Nephron progenitor cell (in vitro differentiated cells): Measurements from ENCODE around the gene FAM131C.
A peak's percentile ranks its signal among the peaks of the same experiment; 100 is the strongest.

ENCODE experiments used
- DNase-seq: peaks from one replicate; pipeline ENCODE4 v3.0.0; 2021
- H3K27ac Mint-ChIP-seq: 2 replicates; pipeline ENCODE4 v1.8.0; 2021; ENCODE audit warnings: mild to moderate bottlenecking, moderate library complexity, mixed read lengths
- H3K27me3 Mint-ChIP-seq: 2 replicates; pipeline ENCODE4 v1.8.0; 2021; ENCODE audit warnings: mild to moderate bottlenecking, low read depth, mixed read lengths; ENCODE audit not compliant: poor library complexity
- H3K36me3 Mint-ChIP-seq: 2 replicates; pipeline ENCODE4 v1.8.0; 2021; ENCODE audit warnings: low read depth, mixed read lengths
- H3K4me1 Mint-ChIP-seq: 2 replicates; pipeline ENCODE4 v1.8.0; 2021; ENCODE audit warnings: mixed read lengths
- H3K4me3 Mint-ChIP-seq: 2 replicates; pipeline ENCODE4 v1.8.0; 2021; ENCODE audit warnings: mild to moderate bottlenecking, moderate library complexity, mixed read lengths
- H3K9me3 Mint-ChIP-seq: 2 replicates; pipeline ENCODE4 v1.8.0; 2021; ENCODE audit warnings: mild to moderate bottlenecking, moderate library complexity, mixed read lengths
- CTCF ChIP-seq: fragments of 200-600 bp; sonication (generic); IDR thresholded peaks from 2 replicates; pipeline ENCODE4 v1.5.0; 2021; ENCODE audit warnings: antibody characterized with exemption

The FAM131C gene

GRCh38 chr1:16094453-16095158, 21.2 kb upstream of the FAM131C start:
- Mint-ChIP-seq H3K36me3 (no peaks in the 10 kb centered on the region), H3K27ac (peak overlapping the region; percentile 57), H3K4me1 (peaks cover 45% of the 10 kb centered on the region), H3K4me3 (no peak overlapping the region), H3K9me3 (peaks cover 4% of the 10 kb centered on the region), H3K27me3 (peaks cover 24% of the 10 kb centered on the region)
- no peak for TF ChIP-seq CTCF
- no peak for DNase-seq

GRCh38 chr1:16093611-16094010, 20.2 kb upstream of the FAM131C start:
- Mint-ChIP-seq H3K36me3 (no peaks in the 10 kb centered on the region), H3K4me1 (peaks cover 53% of the 10 kb centered on the region), H3K27me3 (peaks cover 24% of the 10 kb centered on the region), H3K9me3 (no peaks in the 10 kb centered on the region), H3K4me3 (no peak overlapping the region), H3K27ac (no peak overlapping the region)
- TF ChIP-seq CTCF = no peak
- DNase-seq = no peak

- H3K27ac Mint-ChIP-seq = no peak overlapping the region
- DNase-seq = no peak
- H3K36me3 Mint-ChIP-seq = no peaks in the 10 kb centered on the region
- H3K9me3 Mint-ChIP-seq = no peaks in the 10 kb centered on the region
- TF ChIP-seq CTCF = no peak
- peaks cover 24% of the 10 kb centered on the region for H3K27me3 Mint-ChIP-seq
- H3K4me3 Mint-ChIP-seq = no peak overlapping the region
- peaks cover 56% of the 10 kb centered on the region for H3K4me1 Mint-ChIP-seq
These were observed 19.6 kb upstream of the FAM131C start for GRCh38 chr1:16092923-16093511.

GRCh38 chr1:16092097-16092922, 18.9 kb upstream of the FAM131C start:
- Mint-ChIP-seq H3K9me3 (no peaks in the 10 kb centered on the region), H3K27me3 (peaks cover 24% of the 10 kb centered on the region), H3K27ac (no peak overlapping the region), H3K4me1 (peaks cover 61% of the 10 kb centered on the region), H3K4me3 (no peak overlapping the region), H3K36me3 (no peaks in the 10 kb centered on the region)
- no peak for DNase-seq
- TF ChIP-seq CTCF = no peak

- Mint-ChIP-seq H3K27ac (no peak overlapping the region), H3K27me3 (peaks cover 20% of the 10 kb centered on the region), H3K9me3 (no peaks in the 10 kb centered on the region), H3K4me3 (no peak overlapping the region), H3K4me1 (peaks cover 51% of the 10 kb centered on the region), H3K36me3 (no peaks in the 10 kb centered on the region)
- DNase-seq = no peak
- no peak for TF ChIP-seq CTCF
These were observed 17.8 kb upstream of the FAM131C start for GRCh38 chr1:16091296-16091695.
